ENCODE measurements around the gene TUBB2A. TPM values are rescaled to one million over a fixed set of nuclear protein-coding genes. Genes with fewer than 3 reads are reported as not detected.
"Not testable (repeated sequence)": the region's sequence is repeated elsewhere in the genome, so short reads cannot be mapped to it uniquely, and the experiment has no call there.

Gene TUBB2A
- total RNA-seq, 1 donor = 45.5 TPM

GRCh38 chr6:3181105-3181504, 23.8 kb upstream of the TUBB2A start:
- no peak overlapping the region for H3K4me3 ChIP-seq (ENCODE audit: low read depth, low read length)
- no peak for TF ChIP-seq CTCF (IDR thresholded peaks at IDR 0.05; ENCODE audit: insufficient read depth, low read length)
- no peak for DNase-seq (ENCODE audit: low read depth)

- not testable (repeated sequence) for DNase-seq (ENCODE audit: low read depth)
- peak overlapping the region; percentile 55 for H3K4me3 ChIP-seq (ENCODE audit: low read depth, low read length)
Observed at GRCh38 chr6:3179945-3180344, 22.6 kb upstream of the TUBB2A start.

- not testable (repeated sequence) for H3K4me3 ChIP-seq (ENCODE audit: low read depth, low read length); DNase-seq (ENCODE audit: low read depth)
Observed at GRCh38 chr6:3178666-3179065, 21.3 kb upstream of the TUBB2A start.

- DNase-seq (ENCODE audit: low read depth) = peak; percentile 86
- TF ChIP-seq CTCF (IDR thresholded peaks at IDR 0.05; ENCODE audit: insufficient read depth, low read length) = no peak
Observed at GRCh38 chr6:3176562-3177355, 19.4 kb upstream of the TUBB2A start.

GRCh38 chr6:3175715-3176402, 18.5 kb upstream of the TUBB2A start:
- DNase-seq (ENCODE audit: low read depth) = no peak
- no peak overlapping the region for H3K4me3 ChIP-seq (ENCODE audit: low read depth, low read length)
- TF ChIP-seq CTCF (IDR thresholded peaks at IDR 0.05; ENCODE audit: insufficient read depth, low read length) = no peak

More at GRCh38 chr6:3176562-3177355, 19.4 kb upstream of the TUBB2A start:
- H3K4me3 ChIP-seq (ENCODE audit: low read depth, low read length) = no peak overlapping the region

GRCh38 chr6:3173636-3174089, 16.3 kb upstream of the TUBB2A start:
- not testable (repeated sequence) for DNase-seq (ENCODE audit: low read depth)

GRCh38 chr6:3172789-3173188, 15.4 kb upstream of the TUBB2A start:
- DNase-seq (ENCODE audit: low read depth) = not testable (repeated sequence)

More at GRCh38 chr6:3173636-3174089, 16.3 kb upstream of the TUBB2A start:
- H3K4me3 ChIP-seq (ENCODE audit: low read depth, low read length) = not testable (repeated sequence)

GRCh38 chr6:3171313-3172175, 14.2 kb upstream of the TUBB2A start:
- not testable (repeated sequence) for H3K4me3 ChIP-seq (ENCODE audit: low read depth, low read length)
- DNase-seq (ENCODE audit: low read depth) = peak; percentile 48

More at GRCh38 chr6:3172789-3173188, 15.4 kb upstream of the TUBB2A start:
- not testable (repeated sequence) for H3K4me3 ChIP-seq (ENCODE audit: low read depth, low read length)

GRCh38 chr6:3170676-3171075, 13.3 kb upstream of the TUBB2A start:
- not testable (repeated sequence) for DNase-seq (ENCODE audit: low read depth); H3K4me3 ChIP-seq (ENCODE audit: low read depth, low read length)

GRCh38 chr6:3168046-3168445, 10.7 kb upstream of the TUBB2A start:
- DNase-seq (ENCODE audit: low read depth); H3K4me3 ChIP-seq (ENCODE audit: low read depth, low read length): not testable (repeated sequence)

- H3K4me3 ChIP-seq (ENCODE audit: low read depth, low read length); DNase-seq (ENCODE audit: low read depth): not testable (repeated sequence)
Observed at GRCh38 chr6:3166535-3167225, 9.3 kb upstream of the TUBB2A start.

Data from fibroblast of the aortic adventitia (primary cell).